Activated CD8-positive, alpha-beta T cell treated with anti-CD3 and anti-CD28 coated beads, Interleukin-2, amount 10 ng/mL, durations not matched to agents 7 days and 5 days (primary cell): ENCODE results near the gene CHTF8. TPM values are rescaled to one million over a fixed set of nuclear protein-coding genes. Genes with fewer than 3 reads are reported as not detected.

Experiments used
- ATAC-seq: fragments of 150-1000 bp; cut with Tn5 transposase; one replicate; pipeline ENCODE4 v1.10.0; 2021; ENCODE audit warnings: moderate library complexity
- CTCF ChIA-PET: fragments of 350-600 bp; sonication (Branson Sonifier 250); formaldehyde crosslinking; loops from one replicate; lab custom pipeline; 2021; ENCODE audit warnings: antibody characterized with exemption; lab: Charles Lee
- POLR2A ChIA-PET: fragments of 350-600 bp; sonication (Branson Sonifier 250); formaldehyde crosslinking; loops from one replicate; lab custom pipeline; 2021; ENCODE audit warnings: antibody characterized with exemption; lab: Charles Lee
- DNase-seq: peaks from one replicate; pipeline ENCODE4 v3.0.0-alpha.2; 2020
- H3K27ac Mint-ChIP-seq: one replicate; pipeline ENCODE4 v1.8.0; 2021; ENCODE audit warnings: mild to moderate bottlenecking, mixed read lengths
- H3K27me3 Mint-ChIP-seq: one replicate; pipeline ENCODE4 v1.8.0; 2021; ENCODE audit warnings: low read depth, mixed read lengths
- H3K36me3 Mint-ChIP-seq: one replicate; pipeline ENCODE4 v1.8.0; 2021; ENCODE audit warnings: low read depth, mixed read lengths
- H3K4me1 Mint-ChIP-seq: one replicate; pipeline ENCODE4 v1.8.0; 2021; ENCODE audit warnings: low read depth, mixed read lengths
- H3K4me3 Mint-ChIP-seq: one replicate; pipeline ENCODE4 v1.8.0; 2021; ENCODE audit warnings: mild to moderate bottlenecking, mixed read lengths
- H3K9me3 Mint-ChIP-seq: one replicate; pipeline ENCODE4 v1.8.0; 2022; ENCODE audit warnings: mixed read lengths; ENCODE audit not compliant: insufficient read depth
- total RNA-seq, 2 experiments: library from RNA; stranded (reverse); gene quantifications; one replicate each; pipeline ENCODE4 v1.2.3, GENCODE V29; 2021

Gene CHTF8, protein sequence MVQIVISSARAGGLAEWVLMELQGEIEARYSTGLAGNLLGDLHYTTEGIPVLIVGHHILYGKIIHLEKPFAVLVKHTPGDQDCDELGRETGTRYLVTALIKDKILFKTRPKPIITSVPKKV
- total RNA-seq: 100 to 1,000 TPM; 132 to 143 TPM

DNA sequence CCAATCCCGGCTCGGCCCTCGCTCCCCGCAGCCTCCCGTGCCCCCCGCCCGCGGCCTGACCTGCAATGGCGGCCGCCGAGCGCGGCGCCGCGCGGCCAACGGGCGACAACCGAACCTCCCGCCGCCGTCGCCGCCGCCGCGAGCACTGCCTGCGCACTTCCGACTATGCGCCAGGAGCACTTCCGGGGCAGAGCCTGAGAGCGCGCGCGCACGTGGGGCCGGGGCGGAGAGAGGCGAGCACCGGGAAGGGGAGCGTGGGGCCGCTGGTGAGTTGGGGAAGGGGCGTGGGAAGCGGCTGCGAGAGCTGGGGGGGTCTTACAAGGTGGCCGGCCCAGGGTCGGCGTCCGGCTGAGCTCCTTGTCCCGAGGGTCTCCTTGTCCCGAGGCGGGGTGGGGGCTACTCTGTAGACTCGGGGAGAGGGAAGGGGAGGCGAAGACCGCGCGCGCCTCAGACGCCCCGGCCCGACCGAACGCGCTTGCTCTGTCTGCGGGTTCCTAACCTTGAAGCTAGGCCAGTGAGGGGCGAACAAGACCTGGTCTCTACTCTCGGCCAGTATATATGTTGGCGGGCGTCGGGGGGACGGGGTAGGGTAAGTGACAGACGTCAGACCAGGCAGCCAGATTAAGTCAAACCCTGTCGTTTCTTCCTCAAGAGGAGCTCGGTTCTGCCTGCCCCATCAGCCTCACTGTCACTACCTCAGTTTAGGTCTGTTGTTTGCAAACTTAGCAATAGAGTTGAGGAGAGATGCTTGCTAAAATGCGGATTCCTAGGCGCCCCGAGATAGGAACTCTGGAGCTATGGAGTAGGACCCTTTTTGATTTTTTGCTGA lies at the start of gene CHTF8, which contains the start of gene UTP4:
Gene CHTF8, minus strand, starts transcription at position 165 of the 829 bp plus-strand sequence. CDS start 11,130 bp downstream, outside the sequence.
Gene UTP4, plus strand, starts transcription at position 226 of the 829 bp plus-strand sequence. CDS start 811 bp downstream, outside the sequence.
- POLR2A ChIA-PET: interaction anchor here (0.6 to 1.9 kb wide), 14 partner anchors 8 to 294 kb away, joined by 3 to 8 read pairs (median 3); partner anchors contain the start of genes SNTB2 and TANGO6
- peak within 1 kb of the TSS; percentile 92 for H3K27ac Mint-ChIP-seq
- CTCF ChIA-PET: interaction anchor here (0.8 to 2.4 kb wide), 10 partner anchors 9 to 612 kb away, joined by 3 to 15 read pairs (median 4); partner anchors contain the start of gene HAS3
- H3K36me3 Mint-ChIP-seq: peaks cover 43% of the 10 kb centered on the region
- H3K9me3 Mint-ChIP-seq: no peaks in the 10 kb centered on the region
- H3K4me3 Mint-ChIP-seq: peak within 1 kb of the TSS; percentile 94
- H3K4me1 Mint-ChIP-seq: peaks cover 54% of the 10 kb centered on the region
- DNase-seq (peak; percentile 90), ATAC-seq (peak; percentile 95)
- no peaks in the 10 kb centered on the region for H3K27me3 Mint-ChIP-seq

DNA sequence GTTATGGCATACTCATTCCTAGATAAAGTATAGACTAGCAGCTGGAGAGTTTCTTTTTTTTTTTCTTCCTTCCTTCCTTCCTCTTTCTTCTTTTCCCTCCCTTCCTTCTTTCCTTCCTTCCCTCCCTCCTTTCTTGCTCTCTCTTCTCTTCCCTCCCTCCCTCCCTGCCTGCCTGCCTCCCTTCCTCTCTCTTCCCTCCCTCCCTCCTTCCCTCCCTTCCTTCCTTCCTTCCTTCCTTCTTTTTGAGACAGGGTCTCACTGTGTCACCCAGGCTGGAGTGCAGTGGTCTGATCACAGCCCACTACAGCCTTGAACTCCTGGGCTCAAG lies 47.6 kb upstream of the CHTF8 start:
- Mint-ChIP-seq H3K27ac (no peak overlapping the region), H3K36me3 (peaks cover 13% of the 10 kb centered on the region), H3K4me3 (no peak overlapping the region), H3K4me1 (peaks cover 11% of the 10 kb centered on the region), H3K27me3 (no peaks in the 10 kb centered on the region), H3K9me3 (no peaks in the 10 kb centered on the region)
- ChIA-PET POLR2A (no interaction called here), CTCF (interaction anchor here (1.2 kb wide), 1 partner anchor 29 kb away, joined by 3 read pairs; no protein-coding TSS in a partner anchor)
- no peak for ATAC-seq
- no peak for DNase-seq

DNA sequence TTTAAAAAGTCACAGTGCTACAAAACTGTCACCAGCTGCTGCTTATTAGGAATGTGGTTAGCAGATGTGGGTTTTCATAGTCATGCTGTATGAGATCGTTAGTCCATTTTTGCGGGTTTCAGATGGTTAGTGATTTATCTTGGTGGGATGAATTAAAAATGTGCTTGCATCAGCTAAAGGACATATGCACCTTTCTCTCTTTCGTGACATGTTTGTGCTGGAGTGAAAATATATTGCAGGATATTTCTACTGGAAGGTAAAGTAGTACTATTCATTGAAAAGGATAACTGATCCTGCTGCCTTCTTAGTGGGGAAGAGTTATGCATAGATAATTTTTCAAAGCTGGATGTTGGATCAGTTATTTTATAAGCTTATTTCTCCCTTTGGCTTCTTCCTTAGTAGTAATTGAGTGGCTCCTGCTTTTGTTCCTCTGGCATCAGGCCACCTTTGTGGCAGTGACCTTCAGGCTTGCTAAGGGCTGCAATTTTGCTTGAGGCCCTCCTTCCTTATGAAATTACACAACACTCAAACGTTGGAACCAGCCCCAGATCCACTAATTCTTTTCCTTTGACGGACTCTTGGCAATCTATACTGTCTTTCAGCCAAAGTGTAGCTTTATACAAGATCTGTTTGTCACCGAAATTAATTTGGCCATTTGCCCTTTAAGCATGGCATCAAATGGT lies 47.1 kb upstream of the CHTF8 start:
- H3K36me3 Mint-ChIP-seq: peaks cover 10% of the 10 kb centered on the region
- POLR2A ChIA-PET: no interaction called here
- CTCF ChIA-PET: interaction anchor here (1.2 kb wide), 1 partner anchor 29 kb away, joined by 3 read pairs; no protein-coding TSS in a partner anchor
- H3K4me3 Mint-ChIP-seq: no peak overlapping the region
- no peak overlapping the region for H3K27ac Mint-ChIP-seq
- H3K4me1 Mint-ChIP-seq: peaks cover 8% of the 10 kb centered on the region
- no peaks in the 10 kb centered on the region for H3K9me3 Mint-ChIP-seq
- no peaks in the 10 kb centered on the region for H3K27me3 Mint-ChIP-seq
- no peak for ATAC-seq
- no peak for DNase-seq

DNA sequence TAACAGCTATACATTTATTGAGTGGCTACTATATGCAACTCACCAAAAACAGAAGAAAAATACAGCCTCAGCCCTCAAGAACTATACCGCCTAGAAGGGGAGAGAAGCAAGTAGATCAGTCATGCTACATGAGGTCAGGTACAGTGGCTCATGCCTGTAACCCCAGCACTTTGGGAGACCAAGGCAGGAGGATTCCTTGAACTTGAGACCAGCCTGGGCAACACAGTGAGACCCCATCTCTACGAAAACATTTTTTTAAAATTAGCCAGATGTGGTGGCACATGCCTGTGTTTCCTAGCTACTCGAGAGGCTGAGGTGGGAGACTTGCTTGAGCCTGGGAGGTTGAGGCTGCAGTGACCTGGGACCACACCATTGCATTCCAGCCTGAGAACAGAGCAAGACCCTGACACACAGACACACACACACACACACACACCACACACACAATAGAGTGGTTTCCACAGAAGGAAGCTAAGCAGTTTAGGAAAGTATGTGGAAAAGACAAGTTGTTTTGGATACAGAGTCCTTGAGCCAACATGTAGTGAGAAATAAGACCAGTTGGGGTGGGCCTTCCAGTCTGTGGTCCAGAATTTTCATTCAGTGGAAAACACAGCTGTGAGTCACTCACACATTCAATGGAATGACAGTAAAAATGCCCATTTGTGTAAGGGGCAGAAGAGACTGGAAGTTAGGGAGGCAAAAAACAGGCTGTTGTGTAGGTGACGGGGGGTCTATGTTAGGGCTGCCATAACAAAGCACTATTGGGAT lies 43.8 kb upstream of the CHTF8 start:
- POLR2A ChIA-PET: interaction anchor here (1.0 kb wide), 1 partner anchor 11 kb away, joined by 3 read pairs; the partner anchor contains the start of gene SNTB2
- no peak overlapping the region for H3K27ac Mint-ChIP-seq
- no peak for DNase-seq

DNA sequence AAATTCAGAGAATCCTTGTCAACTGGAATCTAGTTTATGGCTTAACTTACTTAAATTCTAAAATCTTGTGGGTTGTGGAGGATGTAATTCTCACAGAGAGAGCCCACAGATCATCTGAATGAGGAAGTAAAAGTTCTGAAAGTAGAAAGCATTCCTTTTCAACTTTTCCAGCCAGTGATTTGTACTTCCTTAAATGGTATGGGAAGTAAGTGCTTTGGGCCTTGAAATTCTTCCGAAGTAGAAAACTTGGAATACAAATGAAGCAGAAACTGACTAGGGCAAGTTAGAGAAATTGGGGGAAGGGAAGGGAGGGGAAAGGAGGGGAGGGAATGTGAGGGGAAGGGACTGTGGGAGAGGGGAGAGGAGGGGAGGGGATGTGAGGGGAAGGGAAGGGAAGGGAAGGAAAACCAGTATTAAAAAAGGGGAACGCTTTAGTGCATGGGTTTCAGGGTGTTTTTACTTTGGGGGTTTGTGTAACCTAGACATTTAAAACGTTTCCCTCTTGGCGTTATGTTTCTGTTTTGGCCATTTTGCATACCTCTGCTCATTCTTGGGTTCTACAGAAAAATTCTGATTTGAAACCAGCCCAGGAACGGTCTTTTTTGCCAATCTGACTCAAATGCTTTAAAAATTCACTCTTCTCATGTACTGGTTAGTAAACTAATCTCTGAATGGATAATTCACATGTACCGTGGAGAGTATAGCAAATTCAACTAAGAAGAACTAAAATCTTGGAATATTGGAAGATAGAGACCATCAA lies 39.1 kb upstream of the CHTF8 start:
- Mint-ChIP-seq H3K27ac (no peak overlapping the region), H3K4me1 (peaks cover 16% of the 10 kb centered on the region), H3K9me3 (no peaks in the 10 kb centered on the region), H3K27me3 (no peaks in the 10 kb centered on the region), H3K4me3 (no peak overlapping the region), H3K36me3 (peaks cover 30% of the 10 kb centered on the region)
- CTCF ChIA-PET: no interaction called here
- ATAC-seq: no peak
- DNase-seq: no peak
- POLR2A ChIA-PET: no interaction called here

More for the DNA sequence above, 43.8 kb upstream of the CHTF8 start:
- H3K9me3 Mint-ChIP-seq: no peaks in the 10 kb centered on the region
- H3K4me1 Mint-ChIP-seq: peaks cover 6% of the 10 kb centered on the region
- peaks cover 7% of the 10 kb centered on the region for H3K36me3 Mint-ChIP-seq
- no peaks in the 10 kb centered on the region for H3K27me3 Mint-ChIP-seq
- no peak overlapping the region for H3K4me3 Mint-ChIP-seq
- CTCF ChIA-PET: interaction anchor here (1.5 to 1.6 kb wide), 2 partner anchors 10 to 12 kb away, joined by 3 to 4 read pairs; partner anchors contain the start of gene SNTB2
- no peak for ATAC-seq

DNA sequence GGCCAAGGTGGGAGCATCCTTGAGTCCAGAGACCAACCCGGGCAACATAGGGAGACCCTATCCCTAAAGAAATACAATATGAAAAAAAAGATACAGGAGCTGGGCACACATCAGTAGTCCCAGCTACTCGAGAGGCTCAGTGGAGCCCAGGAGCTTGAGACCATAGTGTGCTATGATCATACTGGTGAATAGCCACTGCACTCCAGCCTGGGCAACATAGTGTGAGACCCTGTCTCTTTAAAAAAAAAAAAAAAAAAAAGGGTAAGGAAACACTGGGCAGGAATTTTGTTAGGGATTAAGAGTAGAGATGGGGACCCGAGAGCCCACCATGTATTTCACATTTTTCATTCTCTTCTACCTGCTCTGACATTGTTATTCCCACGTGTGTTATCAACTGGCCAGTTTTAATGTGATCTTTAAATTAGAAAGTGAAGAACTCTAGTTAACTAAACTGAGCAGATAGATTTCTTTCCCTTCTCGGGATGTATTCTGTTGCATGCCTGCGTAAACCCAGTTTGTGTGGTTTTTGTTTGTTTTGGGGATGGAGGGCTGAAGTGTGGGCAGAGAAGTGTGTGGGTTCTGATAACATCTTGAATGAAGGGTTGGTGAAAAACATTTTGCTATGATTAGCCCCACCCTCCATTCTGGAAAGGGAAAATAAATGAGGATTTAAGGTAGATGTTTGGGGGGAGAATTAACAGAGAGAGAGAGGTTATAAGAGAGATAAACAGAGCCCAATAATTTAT lies 37.4 kb upstream of the CHTF8 start:
- no peak for ATAC-seq
- Mint-ChIP-seq H3K27ac (peak overlapping the region; percentile 39), H3K36me3 (peaks cover 39% of the 10 kb centered on the region)

DNA sequence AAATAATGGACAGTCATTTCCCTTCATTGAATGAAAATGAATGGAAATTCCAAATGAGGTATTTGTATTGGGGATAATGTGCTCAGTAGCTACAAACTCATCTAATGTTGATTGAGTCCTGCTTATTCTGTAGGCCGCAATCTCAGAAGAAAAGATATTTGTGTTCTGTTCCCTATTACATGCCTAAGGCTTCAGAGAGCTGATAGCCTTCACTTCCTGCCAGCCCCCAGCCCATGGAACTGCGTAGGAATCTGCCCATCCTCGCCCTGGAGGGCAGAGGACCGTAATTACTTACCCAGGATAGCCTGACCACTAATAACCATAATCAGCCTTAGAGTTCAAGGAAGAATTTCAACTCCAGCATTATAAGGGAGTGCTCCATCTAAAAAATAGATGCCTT lies 36.7 kb upstream of the CHTF8 start:
- DNase-seq: no peak
- Mint-ChIP-seq H3K36me3 (peaks cover 41% of the 10 kb centered on the region), H3K9me3 (no peaks in the 10 kb centered on the region), H3K27me3 (no peaks in the 10 kb centered on the region), H3K4me3 (no peak overlapping the region), H3K27ac (no peak overlapping the region), H3K4me1 (peaks cover 30% of the 10 kb centered on the region)
- ATAC-seq: no peak
- ChIA-PET CTCF (no interaction called here), POLR2A (interaction anchor here (0.5 kb wide), 1 partner anchor 159 kb away, joined by 3 read pairs; no protein-coding TSS in a partner anchor)

More for the DNA sequence above, 37.4 kb upstream of the CHTF8 start:
- no peak overlapping the region for H3K4me3 Mint-ChIP-seq
- POLR2A ChIA-PET: no interaction called here
- peaks cover 30% of the 10 kb centered on the region for H3K4me1 Mint-ChIP-seq
- no peak for DNase-seq
- CTCF ChIA-PET: no interaction called here
- no peaks in the 10 kb centered on the region for H3K27me3 Mint-ChIP-seq
- H3K9me3 Mint-ChIP-seq: no peaks in the 10 kb centered on the region

DNA sequence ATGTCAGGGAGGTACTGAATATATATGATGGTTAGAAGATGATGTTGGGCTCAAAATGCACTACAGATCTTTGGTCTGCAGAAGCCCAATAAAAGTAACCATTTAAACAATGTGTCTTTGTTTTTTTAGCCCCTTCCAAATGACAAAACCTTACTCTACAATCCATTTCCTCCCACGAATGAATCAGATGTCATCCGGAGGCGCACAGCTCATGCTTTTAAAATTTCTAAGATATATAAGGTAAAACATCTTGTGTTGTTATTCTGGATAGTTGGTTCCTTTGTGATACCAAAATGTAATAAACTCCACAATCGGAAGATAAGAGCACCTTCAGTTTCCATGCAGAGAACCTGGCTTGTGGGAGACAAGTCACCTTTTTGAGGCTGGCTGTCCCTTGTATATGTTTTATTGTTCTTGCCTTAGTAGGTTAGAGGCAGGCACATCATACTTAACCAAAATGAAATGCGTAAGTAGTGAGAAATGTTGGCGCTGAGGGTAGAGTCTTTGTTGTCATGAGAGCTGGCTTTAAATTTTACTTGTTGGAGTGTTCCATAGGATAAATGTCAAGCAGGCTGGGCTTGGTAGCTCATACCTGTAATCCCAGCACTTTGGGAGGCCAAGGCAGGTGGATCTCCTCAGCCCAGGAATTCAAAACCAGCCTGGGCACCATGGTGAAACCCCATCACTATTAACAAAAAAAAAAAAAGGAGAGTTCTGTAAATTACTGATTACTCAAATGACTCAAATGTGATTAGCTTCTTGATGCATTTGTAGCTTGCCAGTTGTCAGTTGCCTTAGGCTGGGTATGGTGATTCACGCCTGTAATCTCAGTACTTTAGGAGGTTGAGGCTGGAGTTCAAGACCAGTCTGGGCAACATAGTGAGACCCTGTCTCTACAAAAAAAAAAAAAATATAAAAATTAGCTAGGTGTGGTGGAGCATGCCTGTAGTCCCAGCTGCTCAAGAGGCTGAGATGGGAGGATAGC lies 34.9 kb upstream of the CHTF8 start:
- peak overlapping the region; percentile 78 for H3K27ac Mint-ChIP-seq
- ATAC-seq (no peak), DNase-seq (no peak)
- ChIA-PET POLR2A (interaction anchor here (0.6 to 1.3 kb wide), 2 partner anchors 10 to 19 kb away, joined by 3 to 6 read pairs; partner anchors contain the start of gene SNTB2), CTCF (interaction anchor here (0.8 to 5.8 kb wide), 13 partner anchors 10 to 162 kb away, joined by 3 to 39 read pairs (median 4); partner anchors contain the start of genes PDF and SNTB2)
- peaks cover 27% of the 10 kb centered on the region for H3K4me1 Mint-ChIP-seq
- H3K4me3 Mint-ChIP-seq: no peak overlapping the region
- H3K27me3 Mint-ChIP-seq: no peaks in the 10 kb centered on the region
- no peaks in the 10 kb centered on the region for H3K9me3 Mint-ChIP-seq
- peaks cover 51% of the 10 kb centered on the region for H3K36me3 Mint-ChIP-seq

DNA sequence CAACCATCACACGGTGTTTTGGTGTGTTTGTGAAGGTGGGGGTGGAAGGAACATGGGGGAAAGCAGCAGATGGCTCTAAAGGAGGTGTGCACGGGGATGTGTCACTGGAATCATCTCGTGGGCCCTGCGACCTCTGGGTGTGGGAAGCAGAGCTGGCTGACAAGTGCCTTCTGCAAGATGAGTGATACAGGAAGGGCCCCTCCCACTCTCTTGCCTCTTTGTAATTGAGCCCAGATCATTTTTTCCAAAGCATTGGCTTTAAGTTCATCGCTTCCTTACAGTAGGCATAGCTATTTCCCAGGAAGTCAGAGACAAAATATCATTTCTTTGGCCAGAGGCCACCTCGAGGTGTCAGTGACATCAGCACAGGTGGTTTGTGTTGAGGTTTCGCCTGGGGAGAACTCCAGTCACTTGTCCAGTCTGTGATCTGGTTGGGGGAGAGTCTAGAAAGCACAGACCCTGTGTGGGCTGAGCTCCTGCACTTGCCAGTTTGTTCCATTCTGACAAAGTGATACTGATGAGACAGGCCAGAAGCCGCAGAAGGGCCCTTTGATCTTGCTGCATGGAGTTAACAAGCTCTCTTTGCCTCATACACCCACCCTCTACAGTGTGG lies 33.9 kb upstream of the CHTF8 start:
- ChIA-PET POLR2A (interaction anchor here (0.6 to 1.4 kb wide), 4 partner anchors 9 to 37 kb away, joined by 3 to 6 read pairs (median 4); partner anchors contain the start of genes CHTF8, SNTB2 and UTP4), CTCF (interaction anchor here (0.8 to 5.8 kb wide), 13 partner anchors 9 to 163 kb away, joined by 3 to 39 read pairs (median 4); partner anchors contain the start of genes PDF and SNTB2)
- ATAC-seq: peak; percentile 96
- DNase-seq: peak; percentile 67
- Mint-ChIP-seq H3K36me3 (peaks cover 52% of the 10 kb centered on the region), H3K27ac (peak overlapping the region; percentile 78), H3K9me3 (no peaks in the 10 kb centered on the region), H3K4me3 (no peak overlapping the region), H3K4me1 (peaks cover 27% of the 10 kb centered on the region), H3K27me3 (no peaks in the 10 kb centered on the region)
